Measurements from ENCODE around the gene SF3B4. TPM values are rescaled to one million over a fixed set of nuclear protein-coding genes. Genes with fewer than 3 reads are reported as not detected.

The SF3B4 gene
- total RNA-seq, 1 donor from 2014 or later: 33.1 TPM

GRCh38 chr1:149877211-149877946 lies 50.2 kb downstream of the SF3B4 start:
- Histone ChIP-seq H3K27me3 (ENCODE audit: control insufficient read depth, insufficient read depth, low read length) (no peaks in the 10 kb centered on the region), H3K4me3 (ENCODE audit: low read depth, low read length) (no peak overlapping the region), H3K36me3 (ENCODE audit: control insufficient read depth, insufficient read depth, low read length) (no peaks in the 10 kb centered on the region)
- TF ChIP-seq CTCF (IDR thresholded peaks at IDR 0.05; ENCODE audit: insufficient read depth, low read length, poor library complexity, severe bottlenecking): no peak
- DNase-seq (ENCODE audit: low read depth): no peak

Other genes starting within 250 kb of the SF3B4 start
- gene FCGR1A, start 145.1 kb downstream of the SF3B4 start, total RNA-seq: not detected in 2 replicates
- gene BOLA1, start 28.2 kb downstream of the SF3B4 start, total RNA-seq: 17.7 and 27.9 TPM in 2 replicates
- gene SV2A, start 10.0 kb downstream of the SF3B4 start, total RNA-seq: 13.2 and 14.1 TPM in 2 replicates
- gene MTMR11, start 9.1 kb upstream of the SF3B4 start, total RNA-seq: 14.1 and 27.9 TPM in 2 replicates
- gene OTUD7B, start 82.9 kb upstream of the SF3B4 start, total RNA-seq: 10.1 and 14.7 TPM in 2 replicates
- gene VPS45, start 140.0 kb upstream of the SF3B4 start, total RNA-seq: 23.6 and 23.9 TPM in 2 replicates
- gene PLEKHO1, start 222.1 kb upstream of the SF3B4 start, total RNA-seq: 82.0 and 113 TPM in 2 replicates